Left ventricle myocardium inferior (tissue), 1 donor: ENCODE data around the gene GLTP. TPM values are rescaled to one million over a fixed set of nuclear protein-coding genes. Genes with fewer than 3 reads are reported as not detected.

Source experiments
- DNase-seq: peaks from one replicate; pipeline ENCODE4 v3.0.0-alpha.2; 2020
- H3K27ac ChIP-seq: fragments of 200-600 bp; replicated peaks from 2 replicates; pipeline ENCODE4 v1.8.0; 2021
- H3K27me3 ChIP-seq: fragments of 200-600 bp; 2 replicates; pipeline ENCODE4 v1.8.0; 2021; ENCODE audit warnings: low read depth
- H3K36me3 ChIP-seq: fragments of 200-600 bp; 2 replicates; pipeline ENCODE4 v1.8.0; 2021
- H3K4me1 ChIP-seq: fragments of 200-600 bp; 2 replicates; pipeline ENCODE4 v1.8.0; 2021
- H3K4me3 ChIP-seq: fragments of 200-600 bp; 2 replicates; pipeline ENCODE4 v1.8.0; 2021; ENCODE audit warnings: mild to moderate bottlenecking, moderate library complexity
- H3K9me3 ChIP-seq: fragments of 200-600 bp; replicated peaks from 2 replicates; pipeline ENCODE4 v1.8.0; 2021
- CTCF ChIP-seq: fragments of 200-600 bp; IDR thresholded peaks from 2 replicates; pipeline ENCODE4 v1.8.0; 2021; ENCODE audit warnings: antibody characterized with exemption, mild to moderate bottlenecking, borderline replicate concordance
- intact Hi-C: fragments of 100-400 bp; cut with micrococcal nuclease; formaldehyde crosslinking; loops from one replicate; pipeline ENCODE4 v1.11.0; 2022
- total RNA-seq: library from RNA; stranded (reverse); fragmentation: NEBNext Ultra II Directional; extraction: Animal tissue kit (Norgen Biotek cat#: 25700); gene quantifications from one replicate; pipeline ENCODE4 v1.2.1, GENCODE V29; 2021
- donor health status: DM: no; HTN: yes; CAD: no; lungs with severe emphysema.

GLTP gene
- total RNA-seq, 1 donor from 2014 or later: 20.0 TPM

DNA sequence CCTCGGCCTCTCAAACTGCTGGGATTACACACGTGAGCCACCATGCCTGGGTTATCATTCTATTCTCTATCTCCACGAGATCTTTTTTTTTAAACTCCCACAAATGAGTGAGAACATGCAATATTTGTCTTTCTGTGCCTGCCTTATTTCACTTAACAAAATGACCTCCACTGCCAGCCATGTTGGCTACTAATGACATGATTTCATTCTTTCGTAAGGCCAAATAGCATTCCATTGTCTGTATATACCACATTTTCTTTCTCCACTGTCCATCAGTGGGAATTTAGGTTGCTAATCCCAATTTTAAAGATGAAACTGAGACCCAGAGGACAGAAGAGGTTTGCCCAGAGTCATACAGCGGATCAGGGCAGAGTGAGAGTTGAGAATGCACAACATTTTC lies 36.2 kb downstream of the GLTP start:
- H3K27me3 ChIP-seq: no peaks in the 10 kb centered on the region
- TF ChIP-seq CTCF: no peak
- no peak for DNase-seq
- no peak overlapping the region for H3K27ac ChIP-seq
- peaks cover 11% of the 10 kb centered on the region for H3K4me1 ChIP-seq
- intact Hi-C loops: no loop called here
- H3K9me3 ChIP-seq: no peaks in the 10 kb centered on the region
- H3K36me3 ChIP-seq: no peaks in the 10 kb centered on the region
- H3K4me3 ChIP-seq: no peak overlapping the region

- intact Hi-C loops: no loop called here
- H3K4me3 ChIP-seq: no peak overlapping the region
- no peak for TF ChIP-seq CTCF
- H3K36me3 ChIP-seq: no peaks in the 10 kb centered on the region
- H3K9me3 ChIP-seq: no peaks in the 10 kb centered on the region
- no peak for DNase-seq
- peaks cover 8% of the 10 kb centered on the region for H3K4me1 ChIP-seq
- no peaks in the 10 kb centered on the region for H3K27me3 ChIP-seq
- no peak overlapping the region for H3K27ac ChIP-seq
These were observed 38.3 kb downstream of the GLTP start for GRCh38 chr12:109842021-109842420.

- Histone ChIP-seq H3K36me3 (no peaks in the 10 kb centered on the region), H3K4me3 (no peak overlapping the region), H3K4me1 (peaks cover 8% of the 10 kb centered on the region), H3K9me3 (no peaks in the 10 kb centered on the region), H3K27me3 (no peaks in the 10 kb centered on the region), H3K27ac (no peak overlapping the region)
- no peak for TF ChIP-seq CTCF
- intact Hi-C loops: no loop called here
- no peak for DNase-seq
These were observed 39.0 kb downstream of the GLTP start for GRCh38 chr12:109841356-109841755.

DNA sequence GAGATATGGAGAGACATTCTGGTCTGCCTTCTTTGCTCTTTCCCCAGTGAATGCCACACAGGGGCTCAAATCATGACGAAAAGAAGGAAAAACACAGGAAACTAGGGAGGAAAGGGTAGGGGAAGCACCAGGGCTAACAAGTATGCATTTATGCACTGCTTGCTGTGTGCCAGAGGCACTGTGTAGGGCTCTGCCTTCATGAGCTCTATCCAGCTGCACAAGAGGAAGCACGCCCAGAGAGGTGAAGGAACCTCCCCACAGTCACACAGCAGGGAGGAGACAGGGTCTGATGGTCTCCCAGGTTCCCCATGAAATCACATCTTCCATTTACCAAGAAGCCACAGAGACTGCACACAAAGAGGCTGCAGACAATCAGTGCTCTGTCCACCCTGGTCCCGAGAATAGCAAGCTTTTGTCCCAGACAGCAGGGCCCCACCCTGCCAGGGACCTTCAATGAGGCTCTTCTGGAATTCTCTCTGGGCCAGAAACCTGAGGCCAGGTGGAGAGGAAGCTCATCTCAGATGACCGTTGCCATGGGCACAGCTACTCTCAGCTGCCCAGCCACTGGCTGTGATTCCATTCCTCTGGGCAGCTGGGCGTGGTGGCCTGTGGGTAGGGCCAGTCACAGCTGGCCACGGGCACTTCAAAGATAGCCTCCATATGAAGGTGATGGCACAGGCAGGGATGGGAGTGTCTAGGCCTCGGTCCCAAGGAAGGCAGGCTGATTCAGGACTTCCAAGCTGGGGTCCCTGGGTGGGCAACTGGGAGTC lies 39.9 kb downstream of the GLTP start:
- H3K4me1 ChIP-seq: peaks cover 5% of the 10 kb centered on the region
- no peaks in the 10 kb centered on the region for H3K27me3 ChIP-seq
- H3K9me3 ChIP-seq: no peaks in the 10 kb centered on the region
- intact Hi-C loops: no loop called here
- no peaks in the 10 kb centered on the region for H3K36me3 ChIP-seq
- H3K4me3 ChIP-seq: no peak overlapping the region
- no peak overlapping the region for H3K27ac ChIP-seq
- TF ChIP-seq CTCF: no peak
- DNase-seq: no peak

DNA sequence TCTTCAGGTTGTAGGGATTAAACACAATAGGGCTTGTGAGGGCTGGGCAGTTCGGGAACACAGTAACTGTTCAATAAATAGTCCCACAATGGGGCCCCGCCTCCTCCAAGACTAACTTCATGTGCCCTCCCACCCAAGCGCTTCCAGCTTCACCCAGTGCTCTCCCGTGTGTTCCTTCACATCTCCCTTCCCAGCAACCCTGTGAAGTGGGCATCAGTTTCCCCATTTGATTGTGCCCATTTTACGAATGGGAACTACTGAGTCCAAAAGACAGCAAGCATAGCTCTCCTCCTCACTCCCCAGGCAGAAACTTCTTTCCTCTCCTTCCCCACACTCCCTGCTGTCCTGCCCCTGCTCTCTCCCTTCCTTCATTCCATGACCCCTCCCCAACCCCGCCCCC lies 40.9 kb downstream of the GLTP start:
- Histone ChIP-seq H3K9me3 (no peaks in the 10 kb centered on the region), H3K4me1 (no peaks in the 10 kb centered on the region), H3K36me3 (no peaks in the 10 kb centered on the region), H3K4me3 (no peak overlapping the region), H3K27ac (no peak overlapping the region), H3K27me3 (peaks cover 2% of the 10 kb centered on the region)
- intact Hi-C loops: no loop called here
- DNase-seq: no peak
- TF ChIP-seq CTCF: no peak
